ENCODE data around the gene CIPC. TPM values are rescaled to one million over a fixed set of nuclear protein-coding genes. Genes with fewer than 3 reads are reported as not detected.

Gene CIPC
- total and polyA plus RNA-seq, 9 of the 15 experiments (the other 6 are each of a cell fraction or from before 2014, with no cell fraction given): 5.0 to 16.9 (median 10.7) TPM

DNA sequence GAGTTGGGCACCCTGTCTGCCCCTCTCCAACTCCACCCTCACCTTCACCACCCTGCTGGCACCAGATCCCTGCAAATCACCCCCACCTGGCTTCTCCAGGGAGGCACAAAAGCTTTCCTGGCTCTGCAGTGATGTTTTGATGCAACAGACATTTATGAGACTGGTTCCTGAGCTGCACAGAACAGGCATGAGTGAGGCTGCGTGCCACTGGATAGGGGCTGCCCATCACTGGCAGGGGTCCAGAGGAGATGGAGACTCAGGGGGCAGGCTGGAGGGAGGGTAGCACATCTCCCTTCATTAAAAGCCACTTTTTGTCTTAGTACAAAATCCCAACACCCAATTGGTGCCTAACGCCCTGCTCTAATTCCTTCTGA lies 60.8 kb downstream of the CIPC start (continued):
- no peak for TF ChIP-seq GTF3C2 (IDR thresholded peaks at IDR 0.05; ENCODE audit: borderline replicate concordance, extremely low read depth, insufficient read length)
- no peak for TF ChIP-seq PREB (CRISPR knock-in tag; IDR thresholded peaks at IDR 0.05)
- no peak for TF ChIP-seq RNF219 (CRISPR knock-in tag; IDR thresholded peaks at IDR 0.05)
- TF ChIP-seq MAFK (IDR thresholded peaks at IDR 0.05; ENCODE audit: low read length): no peak
- no peak for TF ChIP-seq MBD1 (CRISPR knock-in tag; IDR thresholded peaks at IDR 0.05)
